H9 (cell line): ENCODE measurements around the gene KLF1. TPM values are rescaled to one million over a fixed set of nuclear protein-coding genes. Genes with fewer than 3 reads are reported as not detected.

Source experiments
- DNase-seq: peaks from one replicate; pipeline ENCODE4 v3.0.0-alpha.2; 2017
- H2AFZ ChIP-seq: one replicate; pipeline ENCODE4 v1.6.1; 2013; ENCODE audit warnings: mild to moderate bottlenecking, low read length, control low read depth, moderate library complexity
- H2AK5ac ChIP-seq: 2 replicates; pipeline ENCODE4 v1.6.1; 2013; ENCODE audit warnings: low read length, control low read depth, mixed read lengths; ENCODE audit not compliant: insufficient read length
- H2BK120ac ChIP-seq: one replicate; pipeline ENCODE4 v1.6.1; 2013; ENCODE audit warnings: low read depth, mild to moderate bottlenecking, low read length, control low read depth, inconsistent platforms; ENCODE audit not compliant: poor library complexity, severe bottlenecking
- H2BK12ac ChIP-seq: 2 replicates; pipeline ENCODE4 v1.6.1; 2013; ENCODE audit warnings: low read length, control low read depth, mixed read lengths, low read depth; ENCODE audit not compliant: insufficient read length
- H2BK15ac ChIP-seq: 2 replicates; pipeline ENCODE4 v1.6.1; 2013; ENCODE audit warnings: low read depth, low read length, control low read depth
- H2BK20ac ChIP-seq: one replicate; pipeline ENCODE4 v1.6.1; 2013; ENCODE audit warnings: low read depth, mild to moderate bottlenecking, low read length, control low read depth, inconsistent platforms; ENCODE audit not compliant: poor library complexity, severe bottlenecking
- H2BK5ac ChIP-seq: 2 replicates; pipeline ENCODE4 v1.6.1; 2013; ENCODE audit warnings: low read length, control low read depth, mixed read lengths; ENCODE audit not compliant: insufficient read length
- H3K14ac ChIP-seq: 2 replicates; pipeline ENCODE4 v1.6.1; 2013; ENCODE audit warnings: low read length, control low read depth; ENCODE audit not compliant: insufficient read depth
- H3K18ac ChIP-seq: 2 replicates; pipeline ENCODE4 v1.6.1; 2013; ENCODE audit warnings: low read depth, mild to moderate bottlenecking, mixed read lengths, low read length, control low read depth; ENCODE audit not compliant: insufficient read length
- H3K23ac ChIP-seq: 2 replicates; pipeline ENCODE4 v1.6.1; 2013; ENCODE audit warnings: low read length, control low read depth, mixed read lengths, low read depth; ENCODE audit not compliant: insufficient read length
- H3K23me2 ChIP-seq: 2 replicates; pipeline ENCODE4 v1.6.1; 2013; ENCODE audit warnings: low read depth, mild to moderate bottlenecking, mixed read lengths, low read length, control low read depth; ENCODE audit not compliant: insufficient read length, poor library complexity, severe bottlenecking
- H3K27ac ChIP-seq: 2 replicates; pipeline ENCODE4 v1.5.1; 2013; ENCODE audit warnings: low read length, control low read depth, mixed read lengths, low read depth; ENCODE audit not compliant: insufficient read length
- H3K27me3 ChIP-seq: 2 replicates; pipeline ENCODE4 v1.6.1; 2013; ENCODE audit warnings: low read length, control low read depth, inconsistent platforms; ENCODE audit not compliant: insufficient read depth
- H3K4ac ChIP-seq: 2 replicates; pipeline ENCODE4 v1.6.1; 2013; ENCODE audit warnings: low read depth, mild to moderate bottlenecking, control low read depth, inconsistent platforms, low read length, moderate library complexity
- H3K4me1 ChIP-seq: 2 replicates; pipeline ENCODE4 v1.6.1; 2013; ENCODE audit warnings: low read length, control low read depth, inconsistent platforms; ENCODE audit not compliant: insufficient read depth
- H3K4me2 ChIP-seq: 2 replicates; pipeline ENCODE4 v1.6.1; 2013; ENCODE audit warnings: low read length, control low read depth, mixed read lengths; ENCODE audit not compliant: insufficient read length, insufficient read depth
- H3K56ac ChIP-seq: 2 replicates; pipeline ENCODE4 v1.6.1; 2013; ENCODE audit warnings: low read depth, mild to moderate bottlenecking, mixed read lengths, low read length, control low read depth; ENCODE audit not compliant: insufficient read length
- H3K79me1 ChIP-seq: 2 replicates; pipeline ENCODE4 v1.6.1; 2013; ENCODE audit warnings: low read depth, mild to moderate bottlenecking, moderate library complexity, low read length, control low read depth, inconsistent platforms; ENCODE audit not compliant: insufficient read depth, poor library complexity, severe bottlenecking
- H3K79me2 ChIP-seq: 2 replicates; pipeline ENCODE4 v1.6.1; 2013; ENCODE audit warnings: low read length, control low read depth, inconsistent platforms; ENCODE audit not compliant: insufficient read depth
- H3K9ac ChIP-seq: 2 replicates; pipeline ENCODE4 v1.6.1; 2013; ENCODE audit warnings: low read length, control low read depth, mixed read lengths; ENCODE audit not compliant: insufficient read length; ENCODE audit errors: extremely low read depth
- H3K9me3 ChIP-seq: one replicate; pipeline ENCODE4 v1.6.1; 2013; ENCODE audit warnings: low read depth, low read length, inconsistent platforms; ENCODE audit not compliant: control insufficient read depth
- H3T11ph ChIP-seq: one replicate; pipeline ENCODE4 v1.6.1; 2013; ENCODE audit warnings: mild to moderate bottlenecking, low read length, control low read depth, inconsistent platforms
- H4K20me1 ChIP-seq: one replicate; pipeline ENCODE4 v1.6.1; 2013; ENCODE audit not compliant: control insufficient read depth, insufficient read length, insufficient read depth
- H4K5ac ChIP-seq: 2 replicates; pipeline ENCODE4 v1.6.1; 2013; ENCODE audit warnings: low read depth, mild to moderate bottlenecking, mixed read lengths, low read length, control low read depth; ENCODE audit not compliant: insufficient read length
- H4K8ac ChIP-seq: replicated peaks from 2 replicates; pipeline ENCODE4 v1.6.1; 2013; ENCODE audit warnings: low read length, control low read depth, mixed read lengths, low read depth; ENCODE audit not compliant: insufficient read length
- H4K91ac ChIP-seq: 2 replicates; pipeline ENCODE4 v1.6.1; 2013; ENCODE audit warnings: low read depth, mild to moderate bottlenecking, moderate library complexity, mixed read lengths, low read length, control low read depth; ENCODE audit not compliant: insufficient read length
- H3K27ac Mint-ChIP-seq, 3 experiments: 2 replicates in 2 of 3; 3 replicates in 1 of 3; pipeline ENCODE4 v1.8.0; 2020 to 2021; ENCODE audit warnings: mixed read lengths in 3 of 3, mild to moderate bottlenecking in 1 of 3, moderate library complexity in 1 of 3
- H3K27me3 Mint-ChIP-seq: 2 replicates; pipeline ENCODE4 v1.8.0; 2021; ENCODE audit warnings: low read depth, mild to moderate bottlenecking, moderate library complexity, mixed read lengths
- H3K36me3 Mint-ChIP-seq, 3 experiments: 2 replicates in 2 of 3; 3 replicates in 1 of 3; pipeline ENCODE4 v1.8.0; 2020 to 2021; ENCODE audit warnings: low read depth in 3 of 3, mixed read lengths in 3 of 3; ENCODE audit not compliant: insufficient read depth in 1 of 3
- H3K4me1 Mint-ChIP-seq, 2 experiments: 2 replicates each; pipeline ENCODE4 v1.8.0; 2020; ENCODE audit warnings: mixed read lengths in 2 of 2
- H3K4me3 Mint-ChIP-seq, 2 experiments: 2 replicates in 1 of 2; 3 replicates in 1 of 2; pipeline ENCODE4 v1.8.0; 2020 to 2021; ENCODE audit warnings: mild to moderate bottlenecking in 2 of 2, mixed read lengths in 2 of 2, moderate library complexity in 1 of 2
- H3K9me3 Mint-ChIP-seq, 2 experiments: 2 replicates in 1 of 2; 3 replicates in 1 of 2; pipeline ENCODE4 v1.8.0; 2020; ENCODE audit warnings: mild to moderate bottlenecking in 2 of 2, mixed read lengths in 2 of 2, moderate library complexity in 1 of 2
- CTCF ChIP-seq: fragments of 200-600 bp; sonication (generic); conservative IDR thresholded peaks from 3 replicates; pipeline ENCODE4 v1.8.0; 2021; ENCODE audit warnings: antibody characterized with exemption, mild to moderate bottlenecking
- WGBS: extraction: QIAGEN DNeasy Blood & Tissue Kit; methylation state at CpG from one replicate; pipeline ENCODE4 v1.1.7; 2013; ENCODE audit warnings: missing lambda C conversion rate, low lambda C conversion rate, mixed read lengths; ENCODE audit not compliant: insufficient read length; ENCODE audit errors: extremely low coverage; 5-methylcytosine and 5-hydroxymethylcytosine counted together
- total RNA-seq: library from RNA; stranded (reverse); gene quantifications from 2 replicates; pipeline ENCODE4 v1.2.1, GENCODE V29; 2021

KLF1 gene
- total RNA-seq, 1 experiment from 2014 or later = 0.37 TPM

- Histone ChIP-seq H2AFZ (no peak overlapping the region), H3K79me2 (no peaks in the 10 kb centered on the region), H2BK120ac (no peak overlapping the region), H3K23me2 (peaks cover 5% of the 10 kb centered on the region), H2BK20ac (no peak overlapping the region), H3K56ac (no peak overlapping the region), H3T11ph (no peak overlapping the region), H3K9me3 (no peaks in the 10 kb centered on the region), H3K14ac (no peak overlapping the region), H3K27ac (no peak overlapping the region), H4K20me1 (peaks cover 7% of the 10 kb centered on the region), H3K18ac (no peak overlapping the region), H3K9ac (no peak overlapping the region), H3K4me1 (peaks cover 3% of the 10 kb centered on the region; the same call in 1 of the 2 replicates), H3K4ac (no peak overlapping the region), H2AK5ac (no peak overlapping the region), H4K8ac (no peak overlapping the region), H4K91ac (no peak overlapping the region), H3K4me2 (no peak overlapping the region), H3K23ac (no peak overlapping the region), H2BK15ac (no peak overlapping the region), H4K5ac (no peak overlapping the region), H2BK5ac (no peak overlapping the region), H3K27me3 (no peaks in the 10 kb centered on the region), H2BK12ac (no peak overlapping the region), H3K79me1 (no peaks in the 10 kb centered on the region)
- DNase-seq = no peak
- Mint-ChIP-seq H3K4me3 (peak overlapping the region in 1 of 2 experiments; percentile 6; a peak in 1 of 5 replicates), H3K27me3 (peaks cover 11% of the 10 kb centered on the region), H3K27ac (no peak overlapping the region; a peak in 2 of 7 replicates), H3K36me3 (peaks cover 12 to 15% (median 12%) of the 10 kb centered on the region in 3 experiments), H3K4me1 (peaks cover 24 to 32% of the 10 kb centered on the region in 2 experiments), H3K9me3 (no peaks in the 10 kb centered on the region; a peak in 1 of 5 replicates)
- no CpG with 5 or more reads among the region's 34 CpGs for WGBS
- TF ChIP-seq CTCF = peak; percentile 20; the same call in 2 of the 3 replicates
These were observed 22.0 kb downstream of the KLF1 start for GRCh38 chr19:12864721-12865715.
